ENCODE measurements around the gene ZBED1.
A peak's percentile ranks its signal among the peaks of the same experiment; 100 is the strongest.
"Not testable (repeated sequence)": the region's sequence is repeated elsewhere in the genome, so short reads cannot be mapped to it uniquely, and the experiment has no call there.

The ZBED1 gene

DNA sequence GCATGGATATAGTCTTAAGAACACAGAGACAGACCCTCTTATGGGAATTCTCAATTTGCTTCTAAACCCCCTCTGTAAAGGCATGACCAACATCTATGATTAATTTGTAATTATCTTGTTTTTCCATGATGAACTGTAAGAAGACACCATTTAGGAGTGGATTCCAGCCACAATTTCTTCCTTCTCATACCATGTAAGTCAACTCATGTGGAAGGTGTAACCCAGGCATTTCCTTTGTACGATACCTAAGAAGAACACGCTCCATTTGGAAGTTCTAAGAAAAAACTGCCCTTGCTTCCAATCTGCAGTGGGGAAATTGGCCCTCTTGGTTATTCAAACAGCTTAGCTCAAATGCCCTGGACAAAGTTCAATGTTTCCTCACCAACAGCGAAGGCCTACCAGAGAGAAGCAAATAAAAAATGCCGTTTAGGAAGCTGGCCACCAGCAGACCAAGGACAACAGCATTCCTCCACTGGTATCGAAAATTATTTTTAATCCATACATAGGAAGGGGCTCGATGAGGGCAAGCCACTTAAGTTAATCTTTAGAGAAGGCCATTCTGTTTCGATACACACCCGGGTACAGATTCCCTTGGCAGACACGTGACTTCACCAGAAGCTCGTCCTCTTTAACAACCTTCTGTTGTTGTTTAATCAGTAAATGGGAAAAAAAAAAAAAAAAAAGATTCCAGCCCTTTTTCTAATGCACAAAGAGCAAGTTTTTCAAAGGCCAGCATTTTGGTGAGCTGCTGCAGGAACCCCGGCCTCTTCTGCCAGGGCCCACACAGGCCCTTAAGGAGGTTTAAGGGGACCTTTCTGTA lies 2.6 kb downstream of the ZBED1 start:
- DNase-seq (ENCODE audit: low spot score), result peak; percentile 60

- DNase-seq (ENCODE audit: low spot score), result no peak
Measured at GRCh38 chrX:2495595-2495994, 5.2 kb downstream of the ZBED1 start.

GRCh38 chrX:2492531-2493218 lies 8.1 kb downstream of the ZBED1 start:
- DNase-seq (ENCODE audit: low spot score), result no peak

- DNase-seq (ENCODE audit: low spot score), result no peak
Measured at GRCh38 chrX:2490634-2491033, 10.1 kb downstream of the ZBED1 start.

GRCh38 chrX:2489446-2490445 lies 11.0 kb downstream of the ZBED1 start:
- no peak for DNase-seq (ENCODE audit: low spot score)

DNA sequence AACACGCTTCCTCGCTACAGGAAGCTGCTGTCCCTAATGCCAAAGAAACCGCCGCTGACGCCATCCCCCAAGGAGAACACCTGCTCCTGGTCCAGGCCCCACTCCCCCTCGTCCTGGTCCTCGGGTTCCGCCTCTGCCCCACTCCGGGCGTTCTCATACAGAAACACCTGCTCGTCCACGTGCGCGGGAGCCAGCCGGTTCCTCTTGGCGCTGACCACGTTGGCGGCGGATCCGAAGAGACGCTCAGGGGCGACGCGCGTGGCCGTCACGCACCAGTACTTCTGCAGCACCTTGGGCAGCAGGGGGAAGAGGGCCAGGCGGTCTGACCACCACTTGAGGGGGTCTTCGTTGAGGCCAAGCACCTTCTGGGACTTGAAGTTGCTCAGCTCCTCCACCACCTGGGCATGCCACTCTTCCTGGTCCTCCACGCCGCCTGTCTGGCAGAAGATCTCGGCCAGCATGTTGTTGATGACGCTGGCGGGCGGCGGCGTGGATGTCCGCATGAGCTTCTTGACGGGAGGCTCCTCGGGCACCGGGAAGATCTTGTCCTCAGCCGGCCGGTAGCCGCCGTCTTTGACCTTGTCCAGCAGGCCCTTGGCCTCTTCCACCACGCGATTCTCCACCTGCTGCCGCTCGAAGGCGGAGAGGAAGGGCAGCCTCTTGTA lies 12.0 kb downstream of the ZBED1 start:
- DNase-seq (ENCODE audit: low spot score), result no peak

DNA sequence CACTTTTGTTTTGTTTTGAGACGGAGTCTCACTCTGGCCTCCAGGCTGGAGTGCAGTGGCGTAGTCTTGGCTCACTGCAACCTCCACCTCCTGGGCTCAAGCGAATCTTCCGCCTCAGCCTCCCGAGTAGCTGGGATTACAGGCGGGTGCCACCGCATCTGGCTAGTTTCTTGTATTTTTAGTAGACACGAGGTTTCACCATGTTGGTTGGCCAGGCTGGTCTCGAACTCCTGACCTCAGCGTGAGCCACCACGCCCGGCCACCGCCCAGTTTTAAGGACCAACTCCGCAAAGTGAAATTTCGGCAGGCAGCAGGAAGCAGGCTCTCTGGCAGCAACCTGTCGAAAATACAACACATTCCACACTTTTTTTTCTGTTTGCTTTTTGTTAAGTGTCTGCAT lies 13.4 kb downstream of the ZBED1 start:
- DNase-seq (ENCODE audit: low spot score), result no peak

GRCh38 chrX:2486476-2487133 lies 14.2 kb downstream of the ZBED1 start:
- no peak for DNase-seq (ENCODE audit: low spot score)

DNA sequence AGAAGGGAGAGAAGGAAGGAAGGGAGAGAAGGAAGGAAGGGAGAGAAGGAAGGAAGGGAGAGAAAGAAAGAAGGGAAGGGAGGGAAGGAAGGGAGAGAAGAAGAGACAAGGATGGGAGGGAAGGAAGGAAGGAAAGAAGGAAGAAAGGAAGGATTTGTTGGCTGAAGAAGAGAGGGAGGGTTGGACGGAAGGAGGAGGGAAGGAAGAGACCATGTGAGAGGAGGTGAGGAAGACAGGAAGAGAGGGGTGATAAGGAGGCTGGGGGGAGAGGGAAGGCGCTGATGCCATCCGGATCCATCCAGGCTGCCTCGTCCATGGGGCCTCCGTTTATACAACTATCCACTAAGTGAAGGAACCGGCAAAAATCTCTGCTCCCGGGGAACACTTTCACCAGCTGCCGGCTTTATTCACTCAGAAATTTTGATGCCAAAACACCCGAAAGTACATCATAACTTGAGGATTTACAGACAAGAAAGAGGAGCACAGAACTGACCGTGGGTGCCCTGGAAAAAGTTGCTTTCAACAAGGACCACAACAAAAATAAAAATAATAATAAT lies 14.9 kb downstream of the ZBED1 start:
- DNase-seq (ENCODE audit: low spot score), result no peak

DNA sequence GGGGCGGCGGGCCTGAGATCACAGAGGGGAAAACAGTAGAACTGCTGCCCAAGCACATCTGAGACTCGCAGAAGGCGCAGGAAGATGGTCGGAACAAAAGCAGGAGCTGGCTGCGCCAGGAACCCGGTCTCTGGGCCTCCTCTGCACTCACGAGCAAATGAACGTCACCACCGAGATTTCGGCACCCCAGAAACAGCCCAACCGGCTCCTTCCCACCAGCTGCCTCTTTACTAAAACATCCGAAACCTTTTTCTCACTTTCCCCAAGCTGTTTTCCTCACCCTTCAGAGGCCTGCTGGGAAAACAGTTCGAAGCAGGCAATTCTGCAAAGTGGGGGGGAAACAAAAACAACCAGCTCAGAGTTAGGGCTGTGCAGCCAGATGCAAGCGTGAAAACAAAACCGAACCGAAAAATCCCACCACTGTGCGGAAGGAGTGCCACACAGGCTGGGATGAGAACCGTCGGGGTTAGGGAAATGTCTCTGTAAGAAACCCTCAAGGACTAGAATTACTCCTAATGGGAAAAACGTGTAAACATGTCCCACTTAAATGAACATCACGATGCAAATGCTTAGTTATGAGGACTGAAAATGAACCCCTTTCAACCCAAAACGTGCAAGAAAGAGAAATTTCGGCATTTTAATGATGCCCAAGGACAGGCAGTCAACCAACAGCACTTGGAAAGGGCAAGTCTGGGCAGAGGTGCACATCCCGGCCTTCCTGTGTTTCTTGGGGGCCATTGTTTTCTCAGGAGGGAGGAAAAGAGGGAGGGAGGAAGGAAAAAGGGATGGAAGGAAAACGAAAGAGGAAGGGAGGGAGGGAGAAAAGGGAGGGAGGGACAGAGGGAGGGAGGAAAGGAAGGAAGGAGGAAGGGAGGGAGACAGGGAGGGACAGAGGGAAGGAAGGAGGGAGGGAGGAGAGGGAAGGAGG lies 15.8 kb downstream of the ZBED1 start:
- DNase-seq (ENCODE audit: low spot score), result peak; percentile 71

- DNase-seq (ENCODE audit: low spot score), result peak; percentile 28
Measured at GRCh38 chrX:2484256-2484655, 16.5 kb downstream of the ZBED1 start.

DNA sequence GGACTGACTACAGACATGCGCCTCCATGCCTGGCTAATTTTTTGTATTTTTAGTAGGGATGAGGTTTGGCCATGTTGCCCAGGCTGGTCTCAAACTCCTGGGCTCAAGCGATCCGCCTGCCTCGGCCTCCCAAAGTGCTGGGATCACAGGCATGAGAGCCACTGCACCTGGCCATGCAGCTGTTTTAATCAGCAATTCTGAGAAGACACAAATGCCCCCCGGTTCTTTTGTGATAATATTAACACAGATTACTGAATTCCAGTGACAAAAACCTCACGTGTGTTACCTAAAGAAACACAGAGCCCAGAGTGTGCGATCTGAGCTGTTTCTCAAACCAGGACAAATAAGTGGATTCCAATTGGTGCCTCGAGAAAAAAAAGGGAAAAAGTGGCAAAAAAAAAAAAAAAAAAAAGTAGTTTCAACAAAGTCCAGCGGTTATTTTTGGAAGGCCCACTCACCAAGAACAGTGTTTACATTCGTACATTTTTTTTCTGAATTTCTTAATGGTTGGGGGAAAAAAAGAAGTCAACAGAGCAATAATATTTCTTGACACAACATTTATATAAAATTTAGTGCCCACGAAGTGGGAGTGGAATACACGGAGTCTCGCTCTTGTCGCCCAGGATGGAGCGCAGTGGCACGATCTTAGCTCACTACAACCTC lies 17.2 kb downstream of the ZBED1 start:
- no peak for DNase-seq (ENCODE audit: low spot score)

- DNase-seq (ENCODE audit: low spot score), result not testable (repeated sequence)
Measured at GRCh38 chrX:2481597-2481996, 19.2 kb downstream of the ZBED1 start.

DNA sequence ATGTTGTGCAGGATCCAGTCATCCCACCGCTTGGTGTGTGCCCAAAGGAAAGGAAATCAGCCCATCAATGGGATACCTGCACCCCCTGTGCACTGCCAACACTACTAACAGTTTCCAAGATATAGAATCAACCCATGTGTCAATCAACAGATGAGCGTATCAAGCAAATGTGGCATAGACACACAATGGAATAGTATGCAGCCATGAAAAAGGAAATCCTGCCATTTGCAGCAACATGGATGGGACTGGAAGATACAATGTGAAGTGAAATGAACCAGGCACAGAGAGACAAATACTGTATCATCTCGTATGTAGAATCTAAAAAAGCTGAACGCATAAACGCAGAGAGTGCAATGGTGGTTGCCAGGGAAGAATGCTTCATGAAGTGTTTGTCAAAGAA lies 20.8 kb downstream of the ZBED1 start:
- DNase-seq (ENCODE audit: low spot score), result not testable (repeated sequence)

- DNase-seq (ENCODE audit: low spot score), result no peak
Measured at GRCh38 chrX:2479420-2479780, 21.4 kb downstream of the ZBED1 start.

DNA sequence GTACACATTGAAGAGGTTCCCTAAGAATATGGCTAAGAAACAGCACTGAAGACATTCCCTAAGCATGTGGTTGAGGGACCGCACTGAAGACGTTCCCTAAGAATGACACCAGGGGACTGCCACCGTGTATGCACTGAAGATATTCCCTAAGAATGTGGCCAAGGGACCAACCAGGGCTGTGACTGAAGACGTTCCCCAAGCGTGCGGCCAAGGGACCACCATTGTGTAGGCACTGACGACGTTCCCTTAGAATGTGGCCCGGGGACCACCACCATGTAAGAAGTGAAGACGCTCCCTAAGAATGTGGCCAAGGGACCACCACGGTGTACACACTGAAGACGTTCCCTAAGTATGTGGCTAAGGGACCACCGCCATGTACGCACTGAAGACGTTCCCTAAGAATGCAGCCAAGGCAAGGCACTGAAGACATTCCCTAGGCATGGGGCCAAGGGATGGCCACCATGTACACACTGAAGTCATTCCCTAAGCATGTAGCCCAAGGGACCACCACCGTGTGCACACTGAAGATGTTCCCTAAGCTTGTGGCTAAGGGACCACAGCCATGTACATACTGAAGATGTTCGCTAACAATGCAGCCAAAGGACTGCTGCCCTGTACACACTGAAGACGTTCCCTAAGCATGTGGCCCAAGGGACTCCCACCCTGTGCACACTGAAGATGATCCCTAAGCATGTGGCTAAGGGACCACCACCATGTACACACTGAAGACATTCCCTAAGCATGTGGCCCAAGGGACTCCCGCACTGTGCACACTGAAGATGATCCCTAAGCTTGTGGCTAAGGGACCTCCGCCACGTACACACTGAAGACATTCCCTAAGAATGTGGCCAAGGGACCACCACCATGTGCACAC lies 22.0 kb downstream of the ZBED1 start:
- DNase-seq (ENCODE audit: low spot score), result no peak

DNA sequence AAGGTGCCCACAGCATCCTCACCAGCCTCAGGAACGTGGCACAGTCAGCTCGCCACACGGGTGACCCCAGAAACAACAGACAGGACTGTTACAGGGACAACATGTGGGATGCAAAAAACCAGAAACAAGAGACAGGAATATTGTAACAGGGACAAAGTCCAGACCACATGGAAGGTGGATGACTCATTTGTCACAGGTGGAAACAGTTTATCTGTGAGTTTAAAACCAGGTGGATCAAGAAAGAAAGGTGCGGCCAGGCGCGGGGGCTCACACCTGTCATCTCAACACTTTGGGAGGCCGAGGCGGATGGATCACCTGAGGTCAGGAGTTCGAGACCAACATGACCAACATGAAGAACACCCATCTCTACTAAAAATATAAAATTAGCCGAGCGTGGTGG lies 23.5 kb downstream of the ZBED1 start:
- not testable (repeated sequence) for DNase-seq (ENCODE audit: low spot score)
